GM19438 (cell line): ENCODE results near the gene ZGPAT.
"Not testable (repeated sequence)": the region's sequence is repeated elsewhere in the genome, so short reads cannot be mapped to it uniquely, and the experiment has no call there.

Experiments used
- ATAC-seq: cut with Tn5 transposase; IDR thresholded peaks from one replicate; pipeline ENCODE4 v1.9.1; 2021; ENCODE audit warnings: low read depth; ENCODE audit not compliant: unreplicated experiment

The ZGPAT gene

GRCh38 chr20:63755933-63756647 is 48.3 kb downstream of the ZGPAT start:
- no peak for ATAC-seq

DNA sequence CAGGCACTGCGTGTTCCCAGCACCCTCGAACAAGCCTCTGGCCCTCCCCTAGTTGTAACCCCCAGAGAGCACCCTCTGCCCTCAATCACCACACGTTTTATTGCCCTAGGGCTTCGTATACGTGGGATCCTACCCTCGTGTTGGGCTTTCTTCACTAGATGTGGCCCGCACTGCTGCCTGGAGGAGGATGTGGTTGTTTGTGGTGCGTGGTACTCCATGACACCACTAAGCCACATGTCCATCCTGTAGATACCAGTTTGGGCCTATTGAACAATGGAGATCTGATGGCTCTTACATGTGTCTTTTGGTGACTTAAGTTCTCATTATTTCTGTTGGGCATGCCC is 48.8 kb downstream of the ZGPAT start:
- no peak for ATAC-seq

- ATAC-seq: no peak
These were observed 50.3 kb downstream of the ZGPAT start for GRCh38 chr20:63758152-63758551.

GRCh38 chr20:63759377-63759901 is 51.6 kb downstream of the ZGPAT start:
- ATAC-seq: no peak

DNA sequence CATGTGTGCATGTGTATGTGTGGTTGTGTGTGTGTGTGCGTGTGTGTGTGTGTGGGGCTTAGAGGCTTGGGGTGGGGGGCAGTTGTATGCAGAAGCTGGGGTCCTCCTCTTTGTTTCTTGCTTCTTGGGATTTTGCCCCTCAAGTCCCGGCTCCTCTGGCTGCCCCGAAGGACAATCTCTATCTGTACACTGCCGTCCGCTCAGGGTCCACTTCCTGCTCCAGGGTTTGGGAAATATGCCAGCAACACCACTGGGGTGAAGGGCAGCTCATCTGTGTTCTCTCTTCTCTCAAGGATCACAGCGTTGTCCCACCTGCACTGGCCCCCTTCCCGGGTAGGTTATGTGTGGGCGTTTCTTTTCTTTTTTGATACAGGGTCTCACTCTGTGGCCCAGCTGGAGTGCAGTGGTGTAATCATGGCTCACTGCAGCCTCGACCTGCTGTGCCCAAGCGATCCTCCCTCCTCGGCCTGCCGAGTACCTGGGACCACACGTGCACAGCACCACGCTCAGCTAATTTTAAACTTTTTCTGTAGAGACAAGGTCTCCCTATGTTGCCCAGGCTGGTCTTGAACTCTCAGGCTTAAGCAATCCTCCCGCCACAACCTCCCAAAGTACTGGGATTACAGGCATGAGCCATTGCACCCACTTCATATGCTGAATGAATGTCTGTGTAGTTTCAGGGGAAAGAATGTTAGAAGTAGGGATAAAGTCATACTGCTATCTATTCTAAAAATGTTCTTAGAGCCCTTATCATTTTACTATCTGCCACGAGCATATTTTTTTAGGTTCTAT is 57.4 kb downstream of the ZGPAT start:
- ATAC-seq: no peak

GRCh38 chr20:63765902-63766301 is 58.1 kb downstream of the ZGPAT start:
- ATAC-seq: no peak

- ATAC-seq: no peak
These were observed 59.0 kb downstream of the ZGPAT start for GRCh38 chr20:63766695-63767426.

- no peak for ATAC-seq
These were observed 59.6 kb downstream of the ZGPAT start for GRCh38 chr20:63767456-63767855.

DNA sequence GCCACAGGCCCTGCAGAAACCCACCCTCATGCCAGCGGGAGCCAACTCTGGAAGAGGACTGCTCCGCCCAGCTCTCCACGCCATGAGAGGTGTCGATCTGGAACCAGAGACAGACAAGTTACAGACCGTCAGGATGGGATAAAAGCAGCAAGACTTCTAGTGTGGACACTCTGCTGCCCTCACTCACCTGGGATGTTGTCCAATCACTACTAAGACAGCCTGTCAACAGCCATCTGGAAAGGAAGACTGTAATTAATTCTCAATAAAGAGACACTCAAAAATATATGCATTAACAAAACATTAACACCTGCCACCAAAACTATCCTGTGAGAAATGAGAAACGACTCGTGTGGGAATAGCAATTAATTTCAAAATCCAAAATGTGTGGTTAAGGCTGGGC is 60.0 kb downstream of the ZGPAT start:
- no peak for ATAC-seq

GRCh38 chr20:63768591-63769515 is 61.0 kb downstream of the ZGPAT start:
- ATAC-seq: no peak

DNA sequence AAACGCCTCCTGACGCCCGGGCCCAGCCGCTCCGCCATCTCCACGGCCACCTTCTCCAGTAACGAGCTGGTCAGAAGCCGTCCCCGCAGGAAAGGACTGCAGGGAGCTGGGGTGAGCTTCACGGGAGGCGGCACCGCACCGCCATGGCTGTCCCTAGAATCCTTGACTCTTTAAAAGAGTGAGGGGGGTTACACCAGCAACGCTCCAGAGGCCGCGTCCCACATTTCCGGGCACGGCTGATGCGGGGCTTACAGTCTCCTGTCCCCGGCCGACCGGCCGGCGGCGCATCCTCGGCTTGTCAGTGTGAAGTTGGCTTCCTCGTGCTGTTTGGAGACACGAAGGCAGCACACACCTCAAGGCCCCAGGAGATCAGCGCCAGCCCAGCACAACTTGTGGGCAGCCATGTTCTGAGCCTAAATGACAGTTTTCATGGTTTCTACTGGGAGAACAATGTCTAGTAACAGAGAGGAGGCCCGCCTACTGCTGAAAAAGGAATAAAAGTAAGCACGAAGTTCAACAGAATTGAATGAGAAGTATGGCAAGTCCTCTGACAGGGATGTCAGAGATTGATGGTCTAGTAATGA is 62.1 kb downstream of the ZGPAT start:
- no peak for ATAC-seq

- no peak for ATAC-seq
These were observed 63.3 kb downstream of the ZGPAT start for GRCh38 chr20:63771046-63771707.

DNA sequence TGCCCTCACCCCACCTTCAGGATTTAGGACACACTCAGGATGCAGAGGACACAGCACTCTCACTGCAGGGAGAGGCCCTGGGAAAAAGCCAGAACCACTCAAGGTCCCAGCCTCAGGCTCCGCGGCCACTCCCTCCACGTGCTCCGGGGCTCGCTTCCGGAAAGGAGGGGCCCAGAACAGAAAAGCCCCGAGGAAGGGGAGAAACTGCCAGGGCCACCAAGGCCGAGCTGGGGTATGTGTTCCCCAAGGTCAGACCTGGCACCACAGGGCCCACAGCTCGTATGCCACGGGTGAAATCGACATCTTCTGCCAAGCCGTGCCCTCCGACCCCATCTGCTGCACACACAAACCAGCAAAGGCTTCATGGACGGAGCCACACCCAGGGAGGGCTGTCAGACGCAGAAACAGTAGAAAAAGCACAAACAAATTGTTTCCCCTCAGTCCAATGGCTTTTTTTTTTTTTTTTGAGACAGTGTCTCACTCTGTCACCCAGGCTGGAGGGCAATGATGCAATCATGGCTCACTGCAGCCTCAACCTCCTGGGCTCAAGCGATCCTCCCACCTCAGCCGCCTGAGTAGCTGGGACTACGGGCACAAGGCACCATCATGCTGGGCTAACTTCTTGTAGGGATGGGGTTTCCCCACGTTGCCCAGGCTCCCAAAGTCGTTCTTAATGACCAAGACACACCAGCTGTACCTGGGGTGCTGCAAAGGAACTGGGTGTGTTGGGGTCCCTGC is 65.1 kb downstream of the ZGPAT start:
- no peak for ATAC-seq

DNA sequence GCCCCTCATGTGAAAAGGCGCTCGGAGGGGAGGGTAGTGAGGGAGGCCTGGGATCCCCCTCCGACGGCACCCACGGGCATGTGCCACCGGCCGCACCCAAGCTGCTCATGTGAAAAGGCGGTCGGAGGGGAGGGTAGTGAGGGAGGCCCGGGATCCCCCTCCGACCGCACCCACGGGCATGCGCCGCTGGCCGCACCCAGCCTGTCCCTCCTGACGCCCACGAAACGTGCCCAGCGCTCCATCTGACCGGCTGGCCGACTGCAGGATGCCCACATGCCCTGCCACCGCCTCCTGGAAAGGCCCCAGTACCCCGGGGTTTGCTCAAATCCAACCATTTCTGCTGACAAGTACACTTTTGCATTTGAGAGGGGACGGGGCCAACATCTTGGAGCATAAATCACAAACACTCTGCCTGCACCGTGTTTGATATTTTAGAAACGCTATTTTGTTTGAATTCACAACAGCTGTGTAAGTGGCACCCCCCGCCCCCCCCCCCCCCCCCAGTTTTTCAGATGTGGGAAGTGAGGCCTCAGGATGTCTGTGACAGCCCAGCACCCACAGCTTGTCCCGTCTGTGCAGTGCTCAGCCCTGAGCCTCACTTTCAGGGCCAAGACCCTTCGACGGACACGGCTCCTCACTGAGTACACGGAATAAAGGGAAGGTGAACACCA is 65.9 kb downstream of the ZGPAT start:
- no peak for ATAC-seq

- ATAC-seq: no peak
These were observed 66.5 kb downstream of the ZGPAT start for GRCh38 chr20:63774306-63774705.

GRCh38 chr20:63775096-63775978 is 67.5 kb downstream of the ZGPAT start:
- no peak for ATAC-seq

- not testable (repeated sequence) for ATAC-seq
These were observed 69.0 kb downstream of the ZGPAT start for GRCh38 chr20:63776875-63777274.
